Peyer's patch (tissue), 4 donors: ENCODE measurements around the gene FLT1.

Source experiments
- POLR2A ChIP-seq, 2 donors: fragments of 450-650 bp; IDR thresholded peaks; one replicate each; pipeline ENCODE4 v1.5.1; 2017; ENCODE audit warnings: antibody characterized with exemption in 2 of 2, mild to moderate bottlenecking in 2 of 2, moderate library complexity in 2 of 2
- TF ChIP-seq, protein P1 (sequence below), 6 experiments: fragments of 450-650 bp in 4 of 6; fragments of 200-600 bp in 2 of 6; sonication (generic) in 1 of 6; IDR thresholded peaks; one replicate each; pipeline ENCODE4 v1.5.1; 2017 to 2019; ENCODE audit warnings: antibody characterized with exemption in 6 of 6, mild to moderate bottlenecking in 3 of 6, moderate library complexity in 1 of 6

DNA sequence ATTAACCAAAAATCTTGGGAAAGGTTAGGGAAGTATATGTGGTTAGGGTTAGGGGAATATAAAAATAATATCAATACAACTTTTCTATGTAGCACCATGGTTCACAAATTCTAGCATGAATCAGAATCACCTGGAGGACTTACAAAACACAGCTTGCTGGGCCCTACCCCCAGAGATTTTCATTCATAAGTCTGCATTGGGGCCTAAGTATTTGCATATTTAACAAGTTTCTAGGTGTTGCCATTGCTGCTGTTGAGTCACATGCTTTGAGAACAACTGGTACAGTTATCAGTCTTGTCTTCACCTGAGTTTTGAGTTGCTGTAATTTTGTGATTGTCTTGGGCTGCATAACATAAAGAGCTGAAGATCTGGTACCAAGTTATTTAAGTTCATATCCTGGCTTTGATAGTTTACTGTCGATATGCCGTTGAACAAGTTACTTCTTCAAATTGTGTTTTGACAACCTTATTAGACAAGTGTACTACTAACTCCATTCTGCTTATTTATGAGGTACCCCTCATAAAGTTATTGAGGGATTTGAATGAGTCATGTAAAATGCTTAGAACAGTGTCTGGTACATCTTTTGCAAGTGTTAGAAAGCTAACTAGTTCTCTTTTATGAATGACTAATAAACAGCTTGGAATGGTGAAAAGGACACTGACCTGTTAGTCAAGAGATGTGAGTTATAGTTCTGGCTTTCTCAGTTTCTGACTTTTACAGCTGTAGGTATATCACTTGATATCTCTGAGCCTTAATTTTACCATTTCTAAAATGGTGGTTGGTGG, 223.7 kb downstream of the FLT1 start:
- no peak for TF ChIP-seq POLR2A (IDR thresholded peaks at IDR 0.05)
- TF ChIP-seq, protein P1, sequence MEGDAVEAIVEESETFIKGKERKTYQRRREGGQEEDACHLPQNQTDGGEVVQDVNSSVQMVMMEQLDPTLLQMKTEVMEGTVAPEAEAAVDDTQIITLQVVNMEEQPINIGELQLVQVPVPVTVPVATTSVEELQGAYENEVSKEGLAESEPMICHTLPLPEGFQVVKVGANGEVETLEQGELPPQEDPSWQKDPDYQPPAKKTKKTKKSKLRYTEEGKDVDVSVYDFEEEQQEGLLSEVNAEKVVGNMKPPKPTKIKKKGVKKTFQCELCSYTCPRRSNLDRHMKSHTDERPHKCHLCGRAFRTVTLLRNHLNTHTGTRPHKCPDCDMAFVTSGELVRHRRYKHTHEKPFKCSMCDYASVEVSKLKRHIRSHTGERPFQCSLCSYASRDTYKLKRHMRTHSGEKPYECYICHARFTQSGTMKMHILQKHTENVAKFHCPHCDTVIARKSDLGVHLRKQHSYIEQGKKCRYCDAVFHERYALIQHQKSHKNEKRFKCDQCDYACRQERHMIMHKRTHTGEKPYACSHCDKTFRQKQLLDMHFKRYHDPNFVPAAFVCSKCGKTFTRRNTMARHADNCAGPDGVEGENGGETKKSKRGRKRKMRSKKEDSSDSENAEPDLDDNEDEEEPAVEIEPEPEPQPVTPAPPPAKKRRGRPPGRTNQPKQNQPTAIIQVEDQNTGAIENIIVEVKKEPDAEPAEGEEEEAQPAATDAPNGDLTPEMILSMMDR (IDR thresholded peaks at IDR 0.05) = no peak
